Stimulated activated CD4-positive, alpha-beta T cell treated with anti-CD3 and anti-CD28 coated beads, Interleukin-4, amount 100 ng/mL, for 4 hours (primary cell): ENCODE measurements around the gene KDELR1.

Experiments used
- DNase-seq, 2 experiments: peaks; one replicate each; pipeline ENCODE4 v3.0.0-alpha.2; 2020

KDELR1 gene

GRCh38 chr19:48370955-48371354 lies 20.4 kb downstream of the KDELR1 start:
- no peak for DNase-seq

GRCh38 chr19:48368936-48369335 lies 22.4 kb downstream of the KDELR1 start:
- DNase-seq = no peak

GRCh38 chr19:48367855-48368254 lies 23.5 kb downstream of the KDELR1 start:
- no peak for DNase-seq

GRCh38 chr19:48365602-48366001 lies 25.7 kb downstream of the KDELR1 start:
- no peak for DNase-seq

- DNase-seq = no peak
Observed at GRCh38 chr19:48364598-48365348, 26.6 kb downstream of the KDELR1 start.

GRCh38 chr19:48363810-48364597 lies 27.3 kb downstream of the KDELR1 start, which contains the start of the genes SYNGR4 and TMEM143:
Gene SYNGR4 (plus strand): TSS chr19:48364367. CDS start chr19:48365843, 1,476 bp downstream.
Gene TMEM143 (minus strand): TSS chr19:48363940. CDS start chr19:48363920, 20 bp downstream.
- DNase-seq = peak; percentile 93 to 99

- no peak for DNase-seq
Observed at GRCh38 chr19:48363500-48363809, 27.9 kb downstream of the KDELR1 start.

- peak; percentile 85 to 88 for DNase-seq
Observed at GRCh38 chr19:48362716-48363499, 28.4 kb downstream of the KDELR1 start.

- DNase-seq = no peak
Observed at GRCh38 chr19:48361912-48362311, 29.4 kb downstream of the KDELR1 start.

GRCh38 chr19:48359123-48359522 lies 32.2 kb downstream of the KDELR1 start:
- no peak for DNase-seq

GRCh38 chr19:48355365-48355954 lies 35.9 kb downstream of the KDELR1 start:
- no peak for DNase-seq

- no peak for DNase-seq
Observed at GRCh38 chr19:48354332-48354992, 36.9 kb downstream of the KDELR1 start.

- no peak for DNase-seq
Observed at GRCh38 chr19:48353677-48354076, 37.7 kb downstream of the KDELR1 start.

GRCh38 chr19:48351341-48351752 lies 40.0 kb downstream of the KDELR1 start:
- DNase-seq = peak; percentile 69 to 79

GRCh38 chr19:48350856-48351255 lies 40.5 kb downstream of the KDELR1 start:
- no peak for DNase-seq

- no peak for DNase-seq
Observed at GRCh38 chr19:48348737-48349136, 42.6 kb downstream of the KDELR1 start.

- no peak for DNase-seq
Observed at GRCh38 chr19:48348045-48348444, 43.3 kb downstream of the KDELR1 start.

- no peak for DNase-seq
Observed at GRCh38 chr19:48346191-48346590, 45.2 kb downstream of the KDELR1 start.

GRCh38 chr19:48344892-48345291 lies 46.5 kb downstream of the KDELR1 start:
- DNase-seq = no peak

GRCh38 chr19:48342841-48343540 lies 48.4 kb downstream of the KDELR1 start:
- DNase-seq = no peak

- DNase-seq = no peak
Observed at GRCh38 chr19:48342414-48342738, 49.0 kb downstream of the KDELR1 start.
